ENCODE measurements around the gene NAPG. TPM values are rescaled to one million over a fixed set of nuclear protein-coding genes. Genes with fewer than 3 reads are reported as not detected.
"Not testable (repeated sequence)": the region's sequence is repeated elsewhere in the genome, so short reads cannot be mapped to it uniquely, and the experiment has no call there.

Gene NAPG
- total RNA-seq, 1 donor from 2014 or later = 29.1 TPM

DNA sequence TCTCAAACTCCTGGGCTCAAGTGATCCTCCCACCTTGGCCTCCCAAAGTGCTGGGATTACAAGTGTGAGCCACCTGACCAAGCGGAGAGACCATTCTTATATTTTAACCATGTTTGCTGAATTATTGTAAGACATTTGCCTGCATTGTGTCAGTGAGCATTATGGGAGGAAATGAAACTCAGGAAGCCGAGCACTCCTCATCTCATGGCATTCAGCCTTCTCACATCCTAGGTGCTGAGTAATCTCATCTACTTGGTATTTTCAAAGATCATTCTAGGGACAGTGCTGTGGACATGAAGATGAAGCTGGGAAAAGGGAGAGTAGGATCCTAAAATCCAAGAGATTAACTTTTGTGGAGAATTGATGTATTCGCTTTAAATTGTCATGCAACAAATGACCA is 66.1 kb downstream of the NAPG start:
- no peaks in the 10 kb centered on the region for H3K4me1 ChIP-seq
- no peaks in the 10 kb centered on the region for H3K27me3 ChIP-seq
- no peak for ATAC-seq
- no peak overlapping the region for H3K27ac ChIP-seq
- no peak for DNase-seq
- intact Hi-C loops (cut with DNase I) = no loop called here
- no peak overlapping the region for H3K4me3 ChIP-seq
- TF ChIP-seq, protein P1, sequence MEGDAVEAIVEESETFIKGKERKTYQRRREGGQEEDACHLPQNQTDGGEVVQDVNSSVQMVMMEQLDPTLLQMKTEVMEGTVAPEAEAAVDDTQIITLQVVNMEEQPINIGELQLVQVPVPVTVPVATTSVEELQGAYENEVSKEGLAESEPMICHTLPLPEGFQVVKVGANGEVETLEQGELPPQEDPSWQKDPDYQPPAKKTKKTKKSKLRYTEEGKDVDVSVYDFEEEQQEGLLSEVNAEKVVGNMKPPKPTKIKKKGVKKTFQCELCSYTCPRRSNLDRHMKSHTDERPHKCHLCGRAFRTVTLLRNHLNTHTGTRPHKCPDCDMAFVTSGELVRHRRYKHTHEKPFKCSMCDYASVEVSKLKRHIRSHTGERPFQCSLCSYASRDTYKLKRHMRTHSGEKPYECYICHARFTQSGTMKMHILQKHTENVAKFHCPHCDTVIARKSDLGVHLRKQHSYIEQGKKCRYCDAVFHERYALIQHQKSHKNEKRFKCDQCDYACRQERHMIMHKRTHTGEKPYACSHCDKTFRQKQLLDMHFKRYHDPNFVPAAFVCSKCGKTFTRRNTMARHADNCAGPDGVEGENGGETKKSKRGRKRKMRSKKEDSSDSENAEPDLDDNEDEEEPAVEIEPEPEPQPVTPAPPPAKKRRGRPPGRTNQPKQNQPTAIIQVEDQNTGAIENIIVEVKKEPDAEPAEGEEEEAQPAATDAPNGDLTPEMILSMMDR (IDR thresholded peaks at IDR 0.05) = no peak
- H3K36me3 ChIP-seq = no peaks in the 10 kb centered on the region
- H3K9me3 ChIP-seq = no peaks in the 10 kb centered on the region

DNA sequence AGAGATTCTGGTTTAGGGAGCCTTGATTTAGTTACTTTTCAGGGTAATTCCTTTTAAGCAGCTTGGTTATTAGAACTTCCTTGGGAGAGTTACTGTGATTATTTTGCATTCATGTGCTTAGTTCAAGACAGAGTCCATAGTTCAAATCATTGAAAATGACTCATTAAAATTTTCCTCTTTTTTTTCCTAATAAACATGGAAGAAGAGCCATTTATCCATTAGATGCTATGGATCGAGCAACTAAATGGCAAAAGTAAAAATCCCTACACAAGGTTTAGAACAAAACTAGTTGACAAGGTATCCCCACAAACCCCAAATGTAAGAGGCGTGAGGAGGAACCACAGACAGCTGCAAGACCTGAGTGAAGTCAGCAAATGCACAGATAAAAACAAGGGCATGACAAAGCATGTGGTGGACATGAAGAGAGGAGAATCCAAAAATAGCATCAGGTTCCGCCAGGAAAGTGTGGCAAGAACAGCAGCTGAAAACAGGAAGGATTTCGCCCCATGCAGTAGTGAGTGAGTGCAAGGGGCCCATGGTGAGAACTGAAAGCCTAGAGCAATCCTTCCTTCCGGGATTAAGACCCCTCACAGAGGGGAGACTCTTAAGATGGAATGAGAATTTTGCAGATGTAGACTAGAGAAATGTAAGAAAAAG is 67.7 kb downstream of the NAPG start:
- DNase-seq; H3K27ac ChIP-seq; intact Hi-C loops (cut with DNase I): not testable (repeated sequence)

DNA sequence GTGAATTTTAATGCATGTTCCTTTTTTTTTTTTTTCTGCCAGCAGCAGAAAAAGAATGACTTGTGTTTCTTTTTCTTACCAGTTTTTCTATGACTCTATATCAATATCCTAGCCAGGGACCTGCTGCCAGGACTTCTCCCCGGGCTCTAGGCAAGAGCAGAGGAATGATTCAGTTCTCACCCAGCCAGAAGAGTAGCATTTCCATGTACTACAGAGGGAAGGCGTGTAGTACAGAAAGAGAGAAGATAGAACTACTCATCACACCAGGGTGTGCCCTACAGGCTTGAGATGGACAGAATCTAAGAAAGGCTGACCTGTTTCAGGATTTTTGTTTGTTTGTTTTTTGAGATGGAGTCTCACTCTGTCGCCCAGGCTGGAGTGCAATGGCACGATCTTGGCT is 70.1 kb downstream of the NAPG start:
- H3K9me3 ChIP-seq; H3K4me3 ChIP-seq; H3K4me1 ChIP-seq; intact Hi-C loops (cut with DNase I); H3K36me3 ChIP-seq; H3K27ac ChIP-seq; H3K27me3 ChIP-seq; DNase-seq; ATAC-seq: not testable (repeated sequence)

More for the DNA sequence above, 67.7 kb downstream of the NAPG start:
- not testable (repeated sequence) for H3K4me3 ChIP-seq, H3K36me3 ChIP-seq, H3K9me3 ChIP-seq, H3K4me1 ChIP-seq, H3K27me3 ChIP-seq
- ATAC-seq = peak; percentile 83

DNA sequence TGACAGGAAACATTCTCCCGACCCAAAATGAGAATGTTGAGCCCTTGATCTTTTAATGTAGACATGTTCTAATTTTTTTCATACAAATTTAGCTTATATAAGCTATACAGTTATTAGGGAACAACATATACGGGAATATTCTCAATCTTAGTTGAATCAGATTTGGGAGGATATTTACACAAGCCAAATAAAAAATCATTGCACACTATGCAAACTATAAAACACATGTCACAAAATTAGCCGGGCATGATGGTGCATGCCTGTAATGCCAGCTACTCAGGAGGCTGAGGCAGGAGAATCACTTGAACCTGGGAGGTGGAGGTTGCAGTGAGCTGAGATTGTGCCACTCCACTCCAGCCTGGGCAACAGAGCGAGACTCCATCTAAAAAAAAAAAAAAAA is 71.9 kb downstream of the NAPG start:
- intact Hi-C loops (cut with DNase I); H3K4me1 ChIP-seq; H3K4me3 ChIP-seq; H3K9me3 ChIP-seq; H3K27me3 ChIP-seq; H3K36me3 ChIP-seq; ATAC-seq; DNase-seq; H3K27ac ChIP-seq: not testable (repeated sequence)

DNA sequence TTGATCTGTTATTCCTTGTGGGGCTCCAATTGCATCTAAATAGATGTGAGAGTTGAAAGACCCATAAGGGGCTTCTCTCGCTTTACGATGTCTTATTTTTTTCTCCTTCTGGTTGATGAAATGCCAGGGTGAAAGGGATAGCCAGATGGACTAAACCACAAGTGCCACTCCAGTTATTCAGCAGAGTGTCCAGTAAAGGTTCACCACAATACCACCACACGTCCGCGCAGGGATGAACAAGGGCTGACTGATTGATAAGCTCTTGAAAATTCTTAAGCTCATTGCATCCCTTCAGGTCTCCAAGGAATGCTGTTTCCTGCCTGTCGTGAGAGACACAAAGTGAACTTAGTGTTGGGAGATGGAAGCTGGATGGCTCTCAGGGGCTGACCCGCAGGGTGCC is 74.9 kb downstream of the NAPG start:
- H3K36me3 ChIP-seq; H3K4me1 ChIP-seq; intact Hi-C loops (cut with DNase I); H3K4me3 ChIP-seq; H3K9me3 ChIP-seq; DNase-seq; H3K27ac ChIP-seq; H3K27me3 ChIP-seq; ATAC-seq: not testable (repeated sequence)

Other genes with a start within 250 kb of the NAPG start
- 27.6 TPM for gene APCDD1, start 71.4 kb upstream of the NAPG start, total RNA-seq

All from upper lobe of right lung (tissue), 1 donor.